ENCODE measurements around the gene MEG3.

The MEG3 gene

GRCh38 chr14:100781952-100782351 lies 44.0 kb upstream of the MEG3 start:
- Histone ChIP-seq H3F3A (ENCODE audit: insufficient read depth) (no peaks in the 10 kb centered on the region), H3K27me3 (ENCODE audit: low read length) (no peaks in the 10 kb centered on the region)

GRCh38 chr14:100782516-100783320 lies 43.2 kb upstream of the MEG3 start:
- Histone ChIP-seq H3K36me3 (ENCODE audit: low read length) (no peaks in the 10 kb centered on the region), H3K79me2 (ENCODE audit: insufficient read depth, low read length) (no peaks in the 10 kb centered on the region), H3K9ac (ENCODE audit: low read length) (no peak overlapping the region), H3K9me2 (replicated peaks; ENCODE audit: insufficient read depth, low read length) (no peaks in the 10 kb centered on the region), H3F3A (ENCODE audit: insufficient read depth) (no peaks in the 10 kb centered on the region), H4K20me1 (ENCODE audit: low read depth, low read length) (no peaks in the 10 kb centered on the region), H3K4me2 (ENCODE audit: low read depth, low read length, poor library complexity, severe bottlenecking) (no peak overlapping the region), H3K4me3 (ENCODE audit: insufficient read depth, low read length, poor library complexity, severe bottlenecking) (no peak overlapping the region), H2AFZ (ENCODE audit: low read depth, low read length, severe bottlenecking) (no peak overlapping the region), H3K27ac (ENCODE audit: low read depth, low read length) (no peak overlapping the region), H3K27me3 (ENCODE audit: low read length) (no peaks in the 10 kb centered on the region), H3K9me3 (ENCODE audit: insufficient read depth, low read length) (no peaks in the 10 kb centered on the region)
- TF ChIP-seq, protein P1, sequence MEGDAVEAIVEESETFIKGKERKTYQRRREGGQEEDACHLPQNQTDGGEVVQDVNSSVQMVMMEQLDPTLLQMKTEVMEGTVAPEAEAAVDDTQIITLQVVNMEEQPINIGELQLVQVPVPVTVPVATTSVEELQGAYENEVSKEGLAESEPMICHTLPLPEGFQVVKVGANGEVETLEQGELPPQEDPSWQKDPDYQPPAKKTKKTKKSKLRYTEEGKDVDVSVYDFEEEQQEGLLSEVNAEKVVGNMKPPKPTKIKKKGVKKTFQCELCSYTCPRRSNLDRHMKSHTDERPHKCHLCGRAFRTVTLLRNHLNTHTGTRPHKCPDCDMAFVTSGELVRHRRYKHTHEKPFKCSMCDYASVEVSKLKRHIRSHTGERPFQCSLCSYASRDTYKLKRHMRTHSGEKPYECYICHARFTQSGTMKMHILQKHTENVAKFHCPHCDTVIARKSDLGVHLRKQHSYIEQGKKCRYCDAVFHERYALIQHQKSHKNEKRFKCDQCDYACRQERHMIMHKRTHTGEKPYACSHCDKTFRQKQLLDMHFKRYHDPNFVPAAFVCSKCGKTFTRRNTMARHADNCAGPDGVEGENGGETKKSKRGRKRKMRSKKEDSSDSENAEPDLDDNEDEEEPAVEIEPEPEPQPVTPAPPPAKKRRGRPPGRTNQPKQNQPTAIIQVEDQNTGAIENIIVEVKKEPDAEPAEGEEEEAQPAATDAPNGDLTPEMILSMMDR (IDR thresholded peaks at IDR 0.05; ENCODE audit: insufficient read depth, low read length, poor library complexity, severe bottlenecking), result no peak
- no peak for TF ChIP-seq EZH2phosphoT487 (conservative IDR thresholded peaks at IDR 0.05; ENCODE audit: low read length)

More at GRCh38 chr14:100781952-100782351, 44.0 kb upstream of the MEG3 start:
- H3K4me2 ChIP-seq (ENCODE audit: low read depth, low read length, poor library complexity, severe bottlenecking), result no peak overlapping the region
- no peak overlapping the region for H2AFZ ChIP-seq (ENCODE audit: low read depth, low read length, severe bottlenecking)
- H3K27ac ChIP-seq (ENCODE audit: low read depth, low read length), result no peak overlapping the region
- no peak overlapping the region for H3K9ac ChIP-seq (ENCODE audit: low read length)
- H3K9me3 ChIP-seq (ENCODE audit: insufficient read depth, low read length), result no peaks in the 10 kb centered on the region
- no peaks in the 10 kb centered on the region for H3K36me3 ChIP-seq (ENCODE audit: low read length)
- no peak for TF ChIP-seq EZH2phosphoT487 (conservative IDR thresholded peaks at IDR 0.05; ENCODE audit: low read length)
- TF ChIP-seq, protein P1 (IDR thresholded peaks at IDR 0.05; ENCODE audit: insufficient read depth, low read length, poor library complexity, severe bottlenecking), result no peak
- H3K4me3 ChIP-seq (ENCODE audit: insufficient read depth, low read length, poor library complexity, severe bottlenecking), result no peak overlapping the region
- H4K20me1 ChIP-seq (ENCODE audit: low read depth, low read length), result no peaks in the 10 kb centered on the region
- no peaks in the 10 kb centered on the region for H3K79me2 ChIP-seq (ENCODE audit: insufficient read depth, low read length)
- H3K9me2 ChIP-seq (replicated peaks; ENCODE audit: insufficient read depth, low read length), result no peaks in the 10 kb centered on the region

- no peak overlapping the region for H3K9ac ChIP-seq (ENCODE audit: low read length)
- H3K9me2 ChIP-seq (replicated peaks; ENCODE audit: insufficient read depth, low read length), result no peaks in the 10 kb centered on the region
- H3K27me3 ChIP-seq (ENCODE audit: low read length), result no peaks in the 10 kb centered on the region
- H4K20me1 ChIP-seq (ENCODE audit: low read depth, low read length), result no peaks in the 10 kb centered on the region
- no peak for TF ChIP-seq EZH2phosphoT487 (conservative IDR thresholded peaks at IDR 0.05; ENCODE audit: low read length)
- TF ChIP-seq, protein P1 (IDR thresholded peaks at IDR 0.05; ENCODE audit: insufficient read depth, low read length, poor library complexity, severe bottlenecking), result no peak
- H3K36me3 ChIP-seq (ENCODE audit: low read length), result no peaks in the 10 kb centered on the region
- no peak overlapping the region for H3K27ac ChIP-seq (ENCODE audit: low read depth, low read length)
- no peak overlapping the region for H3K4me3 ChIP-seq (ENCODE audit: insufficient read depth, low read length, poor library complexity, severe bottlenecking)
- H2AFZ ChIP-seq (ENCODE audit: low read depth, low read length, severe bottlenecking), result no peak overlapping the region
- no peaks in the 10 kb centered on the region for H3K9me3 ChIP-seq (ENCODE audit: insufficient read depth, low read length)
- no peaks in the 10 kb centered on the region for H3F3A ChIP-seq (ENCODE audit: insufficient read depth)
- H3K79me2 ChIP-seq (ENCODE audit: insufficient read depth, low read length), result no peaks in the 10 kb centered on the region
- no peak overlapping the region for H3K4me2 ChIP-seq (ENCODE audit: low read depth, low read length, poor library complexity, severe bottlenecking)
Measured at GRCh38 chr14:100783630-100784370, 42.1 kb upstream of the MEG3 start.
